Stimulated activated naive CD4-positive, alpha-beta T cell treated with Interleukin-2 at 50 U/mL for 16 hours (primary cell): ENCODE data around the gene GLOD5.
A peak's percentile ranks its signal among the peaks of the same experiment; 100 is the strongest.

Source experiments
- DNase-seq: peaks from one replicate; lab custom pipeline; 2025; lab: John Stamatoyannopoulos, UW

The GLOD5 gene

GRCh38 chrX:48761674-48762471, at the start of gene GLOD5:
Gene GLOD5 (plus strand): TSS chrX:48761747. CDS start chrX:48761791, 44 bp downstream.
- no peak for DNase-seq

GRCh38 chrX:48711929-48712505, 49.5 kb upstream of the GLOD5 start:
- DNase-seq = no peak

GRCh38 chrX:48713847-48714246, 47.7 kb upstream of the GLOD5 start:
- no peak for DNase-seq

- DNase-seq = no peak
Observed at GRCh38 chrX:48714573-48714972, 47.0 kb upstream of the GLOD5 start.

GRCh38 chrX:48715072-48715471, 46.5 kb upstream of the GLOD5 start:
- DNase-seq = no peak

GRCh38 chrX:48715876-48716502, 45.6 kb upstream of the GLOD5 start:
- no peak for DNase-seq

GRCh38 chrX:48719958-48720357, 41.6 kb upstream of the GLOD5 start:
- DNase-seq = no peak

- DNase-seq = no peak
Observed at GRCh38 chrX:48720577-48721250, 40.8 kb upstream of the GLOD5 start.

GRCh38 chrX:48721916-48722315, 39.6 kb upstream of the GLOD5 start:
- DNase-seq = no peak

GRCh38 chrX:48726596-48726995, 35.0 kb upstream of the GLOD5 start:
- no peak for DNase-seq

GRCh38 chrX:48728653-48729052, 32.9 kb upstream of the GLOD5 start:
- DNase-seq = no peak

GRCh38 chrX:48736303-48736702, 25.2 kb upstream of the GLOD5 start:
- DNase-seq = no peak

- DNase-seq = no peak
Observed at GRCh38 chrX:48736878-48737212, 24.7 kb upstream of the GLOD5 start.

GRCh38 chrX:48737213-48737938, 24.2 kb upstream of the GLOD5 start:
- DNase-seq = peak; percentile 87

- no peak for DNase-seq
Observed at GRCh38 chrX:48737940-48738339, 23.6 kb upstream of the GLOD5 start.

- no peak for DNase-seq
Observed at GRCh38 chrX:48741834-48742233, 19.7 kb upstream of the GLOD5 start.

GRCh38 chrX:48745222-48745621, 16.3 kb upstream of the GLOD5 start:
- no peak for DNase-seq

GRCh38 chrX:48747415-48748016, 14.0 kb upstream of the GLOD5 start:
- no peak for DNase-seq

GRCh38 chrX:48749182-48749581, 12.4 kb upstream of the GLOD5 start:
- no peak for DNase-seq

GRCh38 chrX:48751343-48751742, 10.2 kb upstream of the GLOD5 start:
- no peak for DNase-seq

- DNase-seq = no peak
Observed at GRCh38 chrX:48752498-48752897, 9.0 kb upstream of the GLOD5 start.
